OCI-LY3 (cell line): ENCODE results near the gene PALLD.

Source experiments
- EZH2phosphoT487 ChIP-seq: fragments of 200-600 bp; shearing (Covaris generic); IDR thresholded peaks from 2 replicates; pipeline ENCODE4 v1.6.1; 2018; ENCODE audit warnings: antibody characterized with exemption, mixed run types, low read depth
- TF ChIP-seq, protein P1 (sequence below): fragments of 200-600, 300-600 bp; sonication (generic); IDR thresholded peaks from 2 replicates; pipeline ENCODE4 v1.5.1; 2014; ENCODE audit warnings: antibody characterized with exemption, low read length, low read depth

DNA sequence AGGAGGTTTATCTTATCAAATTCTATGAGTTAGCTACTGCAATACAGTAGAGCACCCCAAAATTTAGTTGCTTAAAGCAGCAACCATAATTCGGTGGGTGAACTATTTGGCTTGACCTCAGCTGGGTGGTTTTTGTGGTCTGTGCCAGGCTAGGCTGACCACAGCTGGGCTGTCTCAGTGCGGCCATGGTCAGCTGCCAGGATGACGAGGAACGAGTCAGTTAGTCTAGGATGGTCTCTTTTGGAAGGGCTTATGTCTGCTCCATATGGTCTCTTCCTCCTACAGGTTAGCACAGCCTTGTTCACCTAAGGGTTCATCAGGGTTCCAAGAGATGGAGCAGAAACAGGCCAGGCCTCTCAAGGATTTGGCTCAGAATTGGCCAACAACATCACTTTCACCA lies 210.4 kb downstream of the PALLD start:
- TF ChIP-seq, protein P1, sequence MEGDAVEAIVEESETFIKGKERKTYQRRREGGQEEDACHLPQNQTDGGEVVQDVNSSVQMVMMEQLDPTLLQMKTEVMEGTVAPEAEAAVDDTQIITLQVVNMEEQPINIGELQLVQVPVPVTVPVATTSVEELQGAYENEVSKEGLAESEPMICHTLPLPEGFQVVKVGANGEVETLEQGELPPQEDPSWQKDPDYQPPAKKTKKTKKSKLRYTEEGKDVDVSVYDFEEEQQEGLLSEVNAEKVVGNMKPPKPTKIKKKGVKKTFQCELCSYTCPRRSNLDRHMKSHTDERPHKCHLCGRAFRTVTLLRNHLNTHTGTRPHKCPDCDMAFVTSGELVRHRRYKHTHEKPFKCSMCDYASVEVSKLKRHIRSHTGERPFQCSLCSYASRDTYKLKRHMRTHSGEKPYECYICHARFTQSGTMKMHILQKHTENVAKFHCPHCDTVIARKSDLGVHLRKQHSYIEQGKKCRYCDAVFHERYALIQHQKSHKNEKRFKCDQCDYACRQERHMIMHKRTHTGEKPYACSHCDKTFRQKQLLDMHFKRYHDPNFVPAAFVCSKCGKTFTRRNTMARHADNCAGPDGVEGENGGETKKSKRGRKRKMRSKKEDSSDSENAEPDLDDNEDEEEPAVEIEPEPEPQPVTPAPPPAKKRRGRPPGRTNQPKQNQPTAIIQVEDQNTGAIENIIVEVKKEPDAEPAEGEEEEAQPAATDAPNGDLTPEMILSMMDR = no peak
- TF ChIP-seq EZH2phosphoT487 = no peak
